HG02938 (cell line): ENCODE results near the gene NPIPA5.
"Not testable (repeated sequence)": the region's sequence is repeated elsewhere in the genome, so short reads cannot be mapped to it uniquely, and the experiment has no call there.

Source experiments
- ATAC-seq: cut with Tn5 transposase; IDR thresholded peaks from one replicate; pipeline ENCODE4 v1.9.1; 2021; ENCODE audit warnings: mild to moderate bottlenecking, moderate library complexity; ENCODE audit not compliant: unreplicated experiment

Gene NPIPA5

GRCh38 chr16:15378194-15378593 is at the start of gene NPIPA5:
TSS of gene NPIPA5 (minus strand) at chr16:15378294. CDS start at chr16:15378294, 0 bp downstream.
- not testable (repeated sequence) for ATAC-seq

GRCh38 chr16:15427648-15428239 is 49.6 kb upstream of the NPIPA5 start:
- no peak for ATAC-seq

GRCh38 chr16:15426796-15427195 is 48.7 kb upstream of the NPIPA5 start:
- no peak for ATAC-seq

- no peak for ATAC-seq
Observed at GRCh38 chr16:15425861-15426260, 47.8 kb upstream of the NPIPA5 start.

GRCh38 chr16:15422222-15422621 is 44.1 kb upstream of the NPIPA5 start:
- no peak for ATAC-seq

- not testable (repeated sequence) for ATAC-seq
Observed at GRCh38 chr16:15421696-15422095, 43.6 kb upstream of the NPIPA5 start.

- no peak for ATAC-seq
Observed at GRCh38 chr16:15418206-15418605, 40.1 kb upstream of the NPIPA5 start.

GRCh38 chr16:15417197-15417596 is 39.1 kb upstream of the NPIPA5 start:
- no peak for ATAC-seq

- no peak for ATAC-seq
Observed at GRCh38 chr16:15415511-15415985, 37.5 kb upstream of the NPIPA5 start.

- not testable (repeated sequence) for ATAC-seq
Observed at GRCh38 chr16:15409476-15409875, 31.4 kb upstream of the NPIPA5 start.

- not testable (repeated sequence) for ATAC-seq
Observed at GRCh38 chr16:15407756-15408155, 29.7 kb upstream of the NPIPA5 start.

- ATAC-seq = no peak
Observed at GRCh38 chr16:15404792-15405191, 26.7 kb upstream of the NPIPA5 start.

GRCh38 chr16:15404091-15404490 is 26.0 kb upstream of the NPIPA5 start:
- not testable (repeated sequence) for ATAC-seq

GRCh38 chr16:15403392-15403995 is 25.4 kb upstream of the NPIPA5 start:
- ATAC-seq = no peak

GRCh38 chr16:15401972-15402371 is 23.9 kb upstream of the NPIPA5 start:
- ATAC-seq = no peak

GRCh38 chr16:15400314-15400713 is 22.2 kb upstream of the NPIPA5 start:
- ATAC-seq = not testable (repeated sequence)

GRCh38 chr16:15399317-15399716 is 21.2 kb upstream of the NPIPA5 start:
- no peak for ATAC-seq

- no peak for ATAC-seq
Observed at GRCh38 chr16:15398618-15399316, 20.7 kb upstream of the NPIPA5 start.

- no peak for ATAC-seq
Observed at GRCh38 chr16:15396948-15397594, 19.0 kb upstream of the NPIPA5 start.

GRCh38 chr16:15396509-15396829 is 18.4 kb upstream of the NPIPA5 start:
- ATAC-seq = not testable (repeated sequence)

- ATAC-seq = not testable (repeated sequence)
Observed at GRCh38 chr16:15395631-15396508, 17.8 kb upstream of the NPIPA5 start, which contains the start of gene MPV17L. TSS of gene MPV17L (plus strand) at chr16:15395754. CDS start at chr16:15395898, 144 bp downstream.
